Esophagus muscularis mucosa (tissue), 4 donors: Measurements from ENCODE around the gene C3orf80. TPM values are rescaled to one million over a fixed set of nuclear protein-coding genes. Genes with fewer than 3 reads are reported as not detected.

Source experiments
- total RNA-seq, 4 donors: library from RNA; depleted of rRNA; stranded (reverse); fragments of >200 nt; gene quantifications; one replicate each; pipeline versions ENCODE4 v1.1.0 to v1.2.1, GENCODE V29; 2016

The C3orf80 gene
- total RNA-seq, 4 donors from 2014 or later: under 0.01 to 0.26 (median 0.17) TPM

Other genes with a start within 250 kb of the C3orf80 start
- 1 to 10 TPM in 2 of 4 donors, under 1 TPM in 2; 0.42 to 2.4 (median 0.99) TPM for gene IL12A, start 236.6 kb upstream of the C3orf80 start, total RNA-seq
- 10 to 100 TPM in 1 of 4 donors, 1 to 10 TPM in 3; 5.5 to 11.9 (median 9.7) TPM for gene IFT80, start 173.8 kb downstream of the C3orf80 start, total RNA-seq
- gene SMC4, start 174.2 kb downstream of the C3orf80 start, total RNA-seq: 10 to 100 TPM; 14.7 to 19.8 (median 17.9) TPM
- gene TRIM59, start 224.4 kb downstream of the C3orf80 start, total RNA-seq: 1 to 10 TPM; 1.3 to 3.8 (median 1.9) TPM